B cell (primary cell): ENCODE measurements around the gene SLC2A4RG. TPM values are rescaled to one million over a fixed set of nuclear protein-coding genes. Genes with fewer than 3 reads are reported as not detected.

Source experiments
- ATAC-seq: fragments of 200-7000 bp; cut with Tn5 transposase; one replicate; pipeline ENCODE4 v1.10.0; 2021; ENCODE audit warnings: low read depth, mild to moderate bottlenecking, moderate number of reproducible peaks, moderate library complexity
- CTCF ChIA-PET: fragments of 350-600 bp; sonication (Branson Sonifier 250); formaldehyde crosslinking; loops from one replicate; lab custom pipeline; 2021; ENCODE audit warnings: antibody characterized with exemption, inconsistent platforms; lab: Charles Lee
- POLR2A ChIA-PET: fragments of 350-600 bp; sonication (Branson Sonifier 250); formaldehyde crosslinking; loops from one replicate; lab custom pipeline; 2021; ENCODE audit warnings: antibody characterized with exemption; lab: Charles Lee
- DNase-seq: peaks from one replicate; pipeline ENCODE4 v3.0.0; 2013
- H2AFZ ChIP-seq: 2 replicates; pipeline ENCODE4 v1.6.1; 2012; ENCODE audit warnings: mild to moderate bottlenecking, low read depth, low read length; ENCODE audit not compliant: insufficient read depth, poor library complexity, severe bottlenecking
- H3K27ac ChIP-seq, 2 donors: 1 replicate in 1 of 2; 2 replicates in 1 of 2; pipeline ENCODE4 v1.5.1; 2012 to 2013; ENCODE audit warnings: low read length in 2 of 2, mild to moderate bottlenecking in 2 of 2, moderate library complexity in 1 of 2
- H3K27me3 ChIP-seq, 4 experiments: fragments of 200-600 bp in 1 of 4; sonication (generic) in 1 of 4; replicated peaks in 1 of 4; 1 replicate in 2 of 4; 2 replicates in 2 of 4; pipeline versions ENCODE4 v1.6.1 to v1.7.0; 2013 to 2016; ENCODE audit warnings: low read length in 3 of 4, mild to moderate bottlenecking in 2 of 4, mixed read lengths in 1 of 4, moderate library complexity in 1 of 4; ENCODE audit not compliant: insufficient read depth in 4 of 4, control insufficient read depth in 3 of 4; ENCODE audit errors: control extremely low read depth in 1 of 4
- H3K36me3 ChIP-seq, 2 experiments: replicated peaks in 1 of 2; 1 replicate in 1 of 2; 2 replicates in 1 of 2; pipeline versions ENCODE4 v1.6.1 to v1.7.1; 2013; ENCODE audit warnings: low read length in 1 of 2; ENCODE audit not compliant: insufficient read depth in 2 of 2, control insufficient read depth in 1 of 2; ENCODE audit errors: control extremely low read depth in 1 of 2, extremely low read depth in 1 of 2
- H3K4me1 ChIP-seq, 2 donors: fragments of 200-600 bp in 1 of 2; sonication (generic) in 1 of 2; 1 replicate in 1 of 2; 2 replicates in 1 of 2; pipeline versions ENCODE4 v1.5.1 to v1.6.1; 2013 to 2017; ENCODE audit warnings: low read length in 2 of 2; ENCODE audit not compliant: control insufficient read depth in 2 of 2, insufficient read depth in 2 of 2
- H3K4me2 ChIP-seq: replicated peaks from 2 replicates; pipeline ENCODE3; 2012; ENCODE audit warnings: mild to moderate bottlenecking, low read depth, low read length; ENCODE audit not compliant: poor library complexity, severe bottlenecking
- H3K4me3 ChIP-seq, 5 experiments: fragments of 200-600 bp in 1 of 5; sonication (generic) in 1 of 5; 1 replicate in 3 of 5; 2 replicates in 2 of 5; pipeline versions ENCODE4 v1.5.1 to v1.7.0; 2011 to 2016; ENCODE audit warnings: low read length in 4 of 5, mild to moderate bottlenecking in 4 of 5, low read depth in 2 of 5, control low read depth in 1 of 5, moderate library complexity in 1 of 5; ENCODE audit not compliant: insufficient read depth in 1 of 5; ENCODE audit errors: control extremely low read depth in 1 of 5, extremely low read depth in 1 of 5
- H3K79me2 ChIP-seq: fragments of 200-600 bp; sonication (generic); one replicate; pipeline ENCODE4 v1.6.0; 2016; ENCODE audit warnings: low read length; ENCODE audit not compliant: control insufficient read depth, insufficient read depth
- H3K9ac ChIP-seq: fragments of 200-600 bp; sonication (generic); 2 replicates; pipeline ENCODE4 v1.6.1; 2017; ENCODE audit warnings: mild to moderate bottlenecking, low read length, moderate library complexity
- H3K9me3 ChIP-seq, 3 donors: one replicate each; pipeline versions ENCODE4 v1.6.1 to v1.7.1; 2013; ENCODE audit warnings: low read length in 2 of 3; ENCODE audit not compliant: control insufficient read depth in 2 of 3, insufficient read depth in 1 of 3; ENCODE audit errors: control extremely low read depth in 1 of 3
- H4K20me1 ChIP-seq: 2 replicates; pipeline ENCODE4 v1.6.0; 2012; ENCODE audit warnings: mild to moderate bottlenecking, low read length; ENCODE audit not compliant: insufficient read depth, control insufficient read depth, poor library complexity, severe bottlenecking
- H3K27ac Mint-ChIP-seq: one replicate; pipeline ENCODE4 v1.8.0; 2021; ENCODE audit warnings: mixed read lengths
- H3K27me3 Mint-ChIP-seq: one replicate; pipeline ENCODE4 v1.8.0; 2021; ENCODE audit warnings: mixed read lengths
- H3K4me1 Mint-ChIP-seq: one replicate; pipeline ENCODE4 v1.8.0; 2021; ENCODE audit warnings: mixed read lengths
- H3K4me3 Mint-ChIP-seq: one replicate; pipeline ENCODE4 v1.8.0; 2021; ENCODE audit warnings: mixed read lengths
- H3K9me3 Mint-ChIP-seq: one replicate; pipeline ENCODE4 v1.8.0; 2022; ENCODE audit warnings: mixed read lengths; ENCODE audit not compliant: insufficient read depth
- CTCF ChIP-seq: fragments of 200-600 bp; IDR thresholded peaks from one replicate; pipeline ENCODE4 v1.8.0; 2022; ENCODE audit warnings: antibody characterized with exemption, mild to moderate bottlenecking
- EZH2 ChIP-seq: IDR thresholded peaks from 2 replicates; pipeline ENCODE4 v1.6.1; 2012; ENCODE audit warnings: borderline replicate concordance, low read depth, mild to moderate bottlenecking, moderate library complexity, low read length; ENCODE audit not compliant: insufficient read depth, poor library complexity, severe bottlenecking
- WGBS: methylation state at CpG from one replicate; pipeline ENCODE4 v1.1.5; 2013; ENCODE audit warnings: missing lambda C conversion rate; ENCODE audit not compliant: insufficient coverage; 5-methylcytosine and 5-hydroxymethylcytosine counted together
- intact Hi-C: fragments of 100-400 bp; cut with micrococcal nuclease; formaldehyde crosslinking; loops from one replicate; pipeline ENCODE4 v1.10.0; 2022
- polyA plus RNA-seq: library from polyadenylated mRNA; depleted of rRNA; stranded (reverse); fragments of >200 nt; gene quantifications from 2 replicates; pipeline ENCODE4 v1.2.3, GENCODE V29; 2012
- total RNA-seq, 2 donors: library from RNA; stranded (reverse); fragments of 120-200 nt in 1 of 2; gene quantifications; 1 replicate in 1 of 2; 2 replicates in 1 of 2; pipeline versions ENCODE4 v1.2.3 to v1.2.4, GENCODE V29; 2013 to 2022

The SLC2A4RG gene
- total and polyA plus RNA-seq, 2 donors (not counting 1 experiment from before 2014, with no cell fraction given), result 39.7 to 49.4 TPM

GRCh38 chr20:63789836-63790571 lies 50.4 kb downstream of the SLC2A4RG start:
- Histone ChIP-seq H3K9me3 (peaks cover 0 to 5% (median 0%) of the 10 kb centered on the region in 3 donors), H3K4me3 (no peak overlapping the region), H4K20me1 (no peaks in the 10 kb centered on the region), H3K79me2 (no peaks in the 10 kb centered on the region), H2AFZ (no peak overlapping the region), H3K4me1 (no peaks in the 10 kb centered on the region), H3K27ac (no peak overlapping the region), H3K27me3 (peaks cover 0 to 5% (median 0%) of the 10 kb centered on the region in 4 experiments), H3K4me2 (no peak overlapping the region), H3K36me3 (no peaks in the 10 kb centered on the region), H3K9ac (no peak overlapping the region)
- WGBS, result 96% methylated on average over 57 of the region's 57 CpGs
- TF ChIP-seq CTCF, result no peak
- no peak for TF ChIP-seq EZH2
- POLR2A ChIA-PET, result no interaction called here
- Mint-ChIP-seq H3K4me1 (peaks cover 7% of the 10 kb centered on the region), H3K9me3 (no peaks in the 10 kb centered on the region), H3K27me3 (peaks cover 8% of the 10 kb centered on the region), H3K27ac (no peak overlapping the region), H3K4me3 (no peak overlapping the region)
- intact Hi-C loops, result loop anchor here (5.0 kb wide), 1 partner anchor 332 kb away; no protein-coding TSS in a partner anchor
- no peak for ATAC-seq
- no peak for DNase-seq
- CTCF ChIA-PET, result interaction anchor here (0.8 kb wide), 1 partner anchor 11 kb away, joined by 3 read pairs; no protein-coding TSS in a partner anchor

- WGBS, result 95% methylated on average over 37 of the region's 37 CpGs
- TF ChIP-seq EZH2 (no peak), CTCF (no peak)
- no peak for DNase-seq
- Mint-ChIP-seq H3K9me3 (no peaks in the 10 kb centered on the region), H3K27me3 (peaks cover 10% of the 10 kb centered on the region), H3K27ac (no peak overlapping the region), H3K4me1 (peaks cover 9% of the 10 kb centered on the region), H3K4me3 (no peak overlapping the region)
- POLR2A ChIA-PET, result no interaction called here
- Histone ChIP-seq H2AFZ (no peak overlapping the region), H3K27me3 (peaks cover 0 to 9% (median 0%) of the 10 kb centered on the region in 4 experiments), H3K4me2 (no peak overlapping the region), H3K27ac (no peak overlapping the region), H3K9me3 (peaks cover 0 to 10% (median 0%) of the 10 kb centered on the region in 3 donors), H3K4me1 (no peaks in the 10 kb centered on the region), H4K20me1 (no peaks in the 10 kb centered on the region), H3K79me2 (no peaks in the 10 kb centered on the region), H3K4me3 (no peak overlapping the region), H3K9ac (no peak overlapping the region), H3K36me3 (no peaks in the 10 kb centered on the region)
- CTCF ChIA-PET, result interaction anchor here (0.8 kb wide), 1 partner anchor 10 kb away, joined by 3 read pairs; no protein-coding TSS in a partner anchor
- intact Hi-C loops, result no loop called here
- no peak for ATAC-seq
Observed at GRCh38 chr20:63790572-63791168, 51.1 kb downstream of the SLC2A4RG start.
